22Rv1 (cell line): ENCODE data around the gene TTC28.

Experiments used
- H3K27ac ChIP-seq: fragments of 450-650 bp; 2 replicates; pipeline ENCODE4 v1.5.1; 2017
- ZFX ChIP-seq: fragments of 450-650 bp; IDR thresholded peaks from 2 replicates; pipeline ENCODE4 v1.6.1; 2017; ENCODE audit warnings: antibody characterized with exemption, borderline replicate concordance
- TF ChIP-seq, protein P1 (sequence below): fragments of 450-650 bp; IDR thresholded peaks from 2 replicates; pipeline ENCODE4 v1.5.1; 2017; ENCODE audit warnings: mild to moderate bottlenecking

Gene TTC28

DNA sequence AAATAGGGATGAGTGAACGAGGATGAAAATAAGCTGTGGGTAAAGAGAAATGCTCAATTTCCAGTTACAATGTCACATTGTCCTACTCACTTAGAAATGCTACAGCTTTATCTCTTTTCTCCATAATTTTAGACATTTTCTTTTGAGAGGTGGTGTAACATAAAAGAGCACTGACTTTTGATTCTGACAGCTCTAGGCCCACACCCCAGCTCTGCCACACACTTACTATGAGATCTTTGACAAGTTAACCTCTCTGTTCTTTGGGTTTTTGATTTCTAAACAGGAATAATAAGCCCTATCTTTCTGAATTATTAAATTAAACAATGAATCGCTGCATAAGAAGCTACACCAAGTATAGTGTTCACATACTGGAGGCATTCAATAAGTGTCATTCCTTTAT lies 532.2 kb downstream of the TTC28 start:
- TF ChIP-seq, protein P1, sequence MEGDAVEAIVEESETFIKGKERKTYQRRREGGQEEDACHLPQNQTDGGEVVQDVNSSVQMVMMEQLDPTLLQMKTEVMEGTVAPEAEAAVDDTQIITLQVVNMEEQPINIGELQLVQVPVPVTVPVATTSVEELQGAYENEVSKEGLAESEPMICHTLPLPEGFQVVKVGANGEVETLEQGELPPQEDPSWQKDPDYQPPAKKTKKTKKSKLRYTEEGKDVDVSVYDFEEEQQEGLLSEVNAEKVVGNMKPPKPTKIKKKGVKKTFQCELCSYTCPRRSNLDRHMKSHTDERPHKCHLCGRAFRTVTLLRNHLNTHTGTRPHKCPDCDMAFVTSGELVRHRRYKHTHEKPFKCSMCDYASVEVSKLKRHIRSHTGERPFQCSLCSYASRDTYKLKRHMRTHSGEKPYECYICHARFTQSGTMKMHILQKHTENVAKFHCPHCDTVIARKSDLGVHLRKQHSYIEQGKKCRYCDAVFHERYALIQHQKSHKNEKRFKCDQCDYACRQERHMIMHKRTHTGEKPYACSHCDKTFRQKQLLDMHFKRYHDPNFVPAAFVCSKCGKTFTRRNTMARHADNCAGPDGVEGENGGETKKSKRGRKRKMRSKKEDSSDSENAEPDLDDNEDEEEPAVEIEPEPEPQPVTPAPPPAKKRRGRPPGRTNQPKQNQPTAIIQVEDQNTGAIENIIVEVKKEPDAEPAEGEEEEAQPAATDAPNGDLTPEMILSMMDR = no peak
- TF ChIP-seq ZFX = no peak
- H3K27ac ChIP-seq = no peak overlapping the region

DNA sequence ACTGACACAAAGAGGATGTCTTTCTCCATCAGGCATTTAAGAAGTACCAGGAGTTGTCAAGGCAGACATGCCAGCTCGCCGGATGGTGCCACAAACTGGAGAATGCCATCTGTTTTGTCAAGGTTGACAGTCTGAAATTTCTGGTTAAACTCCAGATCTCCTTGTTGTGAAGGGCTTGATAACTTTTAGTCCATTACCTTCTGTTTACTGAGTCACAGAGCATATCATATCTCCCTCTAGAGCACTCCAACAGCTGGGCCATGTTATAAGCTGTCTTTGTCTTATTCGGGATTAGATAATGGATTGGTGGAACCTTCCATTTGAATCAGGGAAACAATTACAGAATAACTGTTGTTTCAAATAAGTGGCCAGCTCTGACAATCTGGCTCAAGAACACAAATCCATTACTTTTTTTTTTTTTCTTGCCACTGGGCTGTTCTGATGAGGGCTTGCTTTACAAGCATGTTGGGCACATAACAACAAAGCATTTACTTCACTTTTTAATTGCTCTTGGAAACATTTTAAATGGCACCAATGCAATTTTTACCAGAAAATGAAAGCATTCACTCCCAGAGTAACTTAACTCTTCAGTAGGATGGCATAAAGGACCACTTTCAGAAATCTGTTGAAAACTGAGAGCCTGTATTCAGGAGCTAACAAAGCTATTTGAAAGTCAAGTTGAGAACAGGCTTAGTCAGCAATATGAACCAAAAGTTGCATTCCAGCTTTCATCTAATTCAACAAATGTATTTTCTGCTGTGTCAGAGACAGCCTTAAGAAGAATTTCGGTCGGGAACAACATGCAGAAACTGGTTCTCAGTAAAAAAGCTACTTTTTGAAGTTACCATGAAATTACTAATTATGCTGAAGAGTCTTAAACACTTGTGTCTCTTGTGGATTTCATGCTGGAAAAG lies 533.0 kb downstream of the TTC28 start:
- no peak overlapping the region for H3K27ac ChIP-seq
- no peak for TF ChIP-seq ZFX
- TF ChIP-seq, protein P1 = no peak

DNA sequence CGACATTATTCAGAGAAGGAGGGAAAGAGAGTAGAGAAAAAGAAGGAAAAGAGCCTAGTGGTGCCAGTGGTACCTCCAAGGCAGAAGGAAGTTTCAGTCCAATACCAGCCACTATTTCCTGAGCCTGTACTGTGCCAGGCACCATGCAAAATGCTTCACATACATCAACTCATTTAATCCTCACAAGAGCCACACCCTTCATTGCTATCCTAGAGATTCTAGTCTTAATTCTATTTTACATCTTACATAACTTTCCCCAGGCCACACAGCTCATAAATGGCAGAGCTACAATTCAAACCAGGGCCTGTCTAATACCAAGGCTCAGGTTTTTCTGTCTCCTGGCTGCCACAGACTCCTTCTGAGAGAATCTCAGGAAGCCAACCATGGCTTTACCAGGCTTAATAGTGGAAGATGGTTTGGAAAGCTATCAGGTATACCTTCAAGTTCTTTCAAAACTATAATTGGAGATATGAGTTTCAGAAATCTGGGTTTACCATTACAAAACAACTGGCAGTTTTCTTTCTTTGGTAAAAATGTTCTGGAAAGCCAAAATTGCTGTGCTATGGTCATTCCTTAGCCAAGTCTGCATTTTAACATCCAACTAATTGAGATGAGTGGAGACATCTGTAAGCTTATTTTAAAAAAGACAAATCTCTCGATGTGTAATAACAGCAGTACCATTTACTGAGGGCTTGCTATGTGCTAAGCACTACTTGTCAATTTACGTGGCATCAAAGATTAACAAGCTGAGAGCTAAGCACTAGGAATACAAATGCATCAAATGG lies 535.5 kb downstream of the TTC28 start:
- TF ChIP-seq ZFX = no peak
- TF ChIP-seq, protein P1 = no peak
- no peak overlapping the region for H3K27ac ChIP-seq

DNA sequence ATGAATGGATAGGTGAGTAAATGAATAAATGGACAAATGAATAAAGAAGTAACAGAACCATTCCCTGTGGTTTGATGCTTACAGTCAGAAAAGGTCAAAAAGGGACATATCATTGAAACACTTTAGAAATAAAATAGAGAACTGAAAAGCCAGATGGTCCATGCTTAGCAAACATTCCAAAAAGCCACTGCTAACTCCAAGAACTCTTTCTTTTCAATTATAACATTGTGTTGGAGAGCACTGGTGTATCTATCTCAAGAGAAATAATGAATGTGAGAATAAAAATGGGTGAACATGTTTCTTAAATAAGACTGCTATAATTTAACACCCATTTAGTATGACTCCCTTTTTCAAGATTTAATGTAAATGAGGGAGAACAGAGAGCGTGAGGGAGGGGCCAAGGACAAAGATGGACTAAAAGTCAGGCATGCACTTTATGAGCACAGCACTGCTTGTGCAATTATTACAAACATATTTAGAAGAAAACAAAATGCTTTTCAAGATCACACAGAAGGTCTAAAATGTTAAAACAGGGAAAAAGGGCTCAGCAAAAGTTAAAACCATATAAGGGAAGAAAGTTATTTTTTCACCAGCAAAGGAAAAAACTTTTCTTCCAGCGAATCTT lies 536.3 kb downstream of the TTC28 start:
- TF ChIP-seq, protein P1 = no peak
- TF ChIP-seq ZFX = no peak
- H3K27ac ChIP-seq = no peak overlapping the region

DNA sequence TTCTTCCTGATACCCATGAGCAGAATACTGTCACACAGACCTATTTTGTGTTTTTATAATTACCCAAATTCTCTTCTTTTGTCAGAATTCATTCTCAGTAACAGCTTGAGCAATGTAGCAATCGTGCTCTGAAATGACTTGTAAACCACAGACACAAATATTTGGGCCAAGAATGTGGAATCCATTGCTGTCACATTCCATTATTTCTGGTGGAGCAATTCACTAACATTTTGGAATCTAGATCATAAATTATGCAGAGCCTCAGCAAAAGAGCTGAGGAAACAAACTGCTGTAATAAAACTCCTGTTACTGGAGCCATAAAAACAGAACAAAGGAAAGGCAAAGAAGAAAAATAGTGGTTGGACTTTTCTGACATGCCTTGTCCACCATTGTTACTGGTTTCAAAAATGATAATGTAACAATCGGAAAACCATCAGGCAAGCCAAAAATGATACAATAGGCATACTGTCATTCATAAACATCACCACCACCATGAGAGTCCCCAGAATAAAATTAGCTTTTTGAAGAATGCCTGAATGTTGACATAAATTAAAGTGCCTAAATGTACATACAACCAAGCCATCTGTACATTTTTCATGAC lies 537.2 kb downstream of the TTC28 start:
- TF ChIP-seq, protein P1 = no peak
- no peak overlapping the region for H3K27ac ChIP-seq

DNA sequence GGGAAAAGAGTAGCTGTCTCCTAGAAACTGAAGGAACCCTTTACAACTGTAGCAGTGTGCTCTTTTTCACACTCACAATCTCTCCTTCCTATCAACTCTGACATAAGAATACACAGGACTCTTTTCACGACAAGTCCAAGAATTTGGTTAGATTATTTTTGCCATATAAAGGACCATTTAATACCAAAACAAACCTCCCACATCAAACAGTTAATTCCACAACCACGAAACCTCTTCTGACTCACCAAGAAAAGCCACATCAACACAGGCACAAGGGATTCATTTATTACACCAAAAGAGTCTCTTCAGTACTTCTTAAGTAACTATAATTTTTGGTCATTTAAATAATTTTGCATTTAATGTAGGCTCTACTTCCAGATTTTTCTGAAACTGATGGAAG lies 538.0 kb downstream of the TTC28 start:
- no peak for TF ChIP-seq ZFX
- TF ChIP-seq, protein P1 = no peak
- no peak overlapping the region for H3K27ac ChIP-seq
